HG02798 (cell line): ENCODE data around the gene GREM1.

Experiments used
- ATAC-seq: cut with Tn5 transposase; IDR thresholded peaks from one replicate; pipeline ENCODE4 v1.9.1; 2021; ENCODE audit warnings: mild to moderate bottlenecking; ENCODE audit not compliant: unreplicated experiment, poor library complexity

Gene GREM1

DNA sequence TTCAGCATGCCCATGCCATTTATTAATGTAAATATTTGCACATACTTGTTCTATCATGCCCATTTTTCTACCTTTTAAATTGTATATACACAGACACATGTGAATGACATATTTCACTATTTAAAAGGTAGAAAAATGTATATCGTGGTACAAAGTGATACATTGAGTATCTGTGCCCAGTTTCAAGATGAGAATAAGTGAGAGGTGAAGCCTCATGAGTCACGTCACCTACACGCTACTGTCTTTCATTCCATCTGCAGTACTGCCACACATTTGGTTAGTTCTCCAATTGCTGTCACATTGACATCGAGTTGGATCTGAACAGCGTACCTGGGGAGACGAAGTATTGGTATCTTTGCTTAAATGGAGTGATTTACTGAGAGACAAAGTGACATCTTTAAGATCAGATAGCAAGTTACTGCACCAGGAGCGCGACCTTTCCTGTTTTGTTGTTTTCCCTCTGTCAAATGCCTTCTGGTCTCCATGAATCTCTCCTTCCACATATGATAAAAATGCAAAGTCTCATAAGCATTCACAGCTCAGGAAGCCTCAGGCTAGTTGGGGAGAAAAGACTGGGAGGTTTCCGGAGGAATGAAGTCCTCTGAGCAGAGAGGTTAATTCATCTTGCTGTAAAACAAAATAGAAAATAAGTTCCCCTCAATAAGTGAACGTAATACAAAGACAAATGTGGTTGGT lies 12.0 kb downstream of the GREM1 start:
- no peak for ATAC-seq

DNA sequence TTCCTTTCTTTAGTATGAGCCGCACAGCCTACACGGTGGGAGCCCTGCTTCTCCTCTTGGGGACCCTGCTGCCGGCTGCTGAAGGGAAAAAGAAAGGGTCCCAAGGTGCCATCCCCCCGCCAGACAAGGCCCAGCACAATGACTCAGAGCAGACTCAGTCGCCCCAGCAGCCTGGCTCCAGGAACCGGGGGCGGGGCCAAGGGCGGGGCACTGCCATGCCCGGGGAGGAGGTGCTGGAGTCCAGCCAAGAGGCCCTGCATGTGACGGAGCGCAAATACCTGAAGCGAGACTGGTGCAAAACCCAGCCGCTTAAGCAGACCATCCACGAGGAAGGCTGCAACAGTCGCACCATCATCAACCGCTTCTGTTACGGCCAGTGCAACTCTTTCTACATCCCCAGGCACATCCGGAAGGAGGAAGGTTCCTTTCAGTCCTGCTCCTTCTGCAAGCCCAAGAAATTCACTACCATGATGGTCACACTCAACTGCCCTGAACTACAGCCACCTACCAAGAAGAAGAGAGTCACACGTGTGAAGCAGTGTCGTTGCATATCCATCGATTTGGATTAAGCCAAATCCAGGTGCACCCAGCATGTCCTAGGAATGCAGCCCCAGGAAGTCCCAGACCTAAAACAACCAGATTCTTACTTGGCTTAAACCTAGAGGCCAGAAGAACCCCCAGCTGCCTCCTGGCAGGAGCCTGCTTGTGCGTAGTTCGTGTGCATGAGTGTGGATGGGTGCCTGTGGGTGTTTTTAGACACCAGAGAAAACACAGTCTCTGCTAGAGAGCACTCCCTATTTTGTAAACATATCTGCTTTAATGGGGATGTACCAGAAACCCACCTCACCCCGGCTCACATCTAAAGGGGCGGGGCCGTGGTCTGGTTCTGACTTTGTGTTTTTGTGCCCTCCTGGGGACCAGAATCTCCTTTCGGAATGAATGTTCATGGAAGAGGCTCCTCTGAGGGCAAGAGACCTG lies 13.2 kb downstream of the GREM1 start:
- no peak for ATAC-seq

GRCh38 chr15:32732574-32733157 lies 14.9 kb downstream of the GREM1 start:
- no peak for ATAC-seq

GRCh38 chr15:32733281-32733680 lies 15.5 kb downstream of the GREM1 start:
- no peak for ATAC-seq

- no peak for ATAC-seq
Observed at GRCh38 chr15:32735989-32736700, 18.3 kb downstream of the GREM1 start.

GRCh38 chr15:32736701-32737061 lies 18.9 kb downstream of the GREM1 start:
- no peak for ATAC-seq

DNA sequence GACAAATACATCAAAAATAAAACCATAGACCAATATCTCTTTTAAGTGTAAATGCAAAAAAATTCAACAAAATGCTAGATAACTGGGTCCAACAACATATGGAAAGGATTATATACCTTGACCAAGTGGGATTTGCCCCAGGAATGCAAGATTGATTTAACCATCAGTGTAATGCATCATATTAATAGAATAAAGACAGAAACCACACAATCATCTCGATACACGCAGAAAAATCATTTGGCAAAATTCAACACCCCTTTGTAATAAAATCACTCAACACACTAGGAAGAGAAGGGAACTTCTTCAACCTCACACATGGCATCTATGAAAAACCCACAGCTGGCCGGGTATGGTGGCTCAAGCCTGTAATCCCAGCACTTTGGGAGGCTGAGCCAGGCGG lies 19.5 kb downstream of the GREM1 start:
- ATAC-seq = no peak

GRCh38 chr15:32738666-32739065 lies 20.9 kb downstream of the GREM1 start:
- ATAC-seq = no peak

GRCh38 chr15:32739522-32740063 lies 21.8 kb downstream of the GREM1 start:
- no peak for ATAC-seq

DNA sequence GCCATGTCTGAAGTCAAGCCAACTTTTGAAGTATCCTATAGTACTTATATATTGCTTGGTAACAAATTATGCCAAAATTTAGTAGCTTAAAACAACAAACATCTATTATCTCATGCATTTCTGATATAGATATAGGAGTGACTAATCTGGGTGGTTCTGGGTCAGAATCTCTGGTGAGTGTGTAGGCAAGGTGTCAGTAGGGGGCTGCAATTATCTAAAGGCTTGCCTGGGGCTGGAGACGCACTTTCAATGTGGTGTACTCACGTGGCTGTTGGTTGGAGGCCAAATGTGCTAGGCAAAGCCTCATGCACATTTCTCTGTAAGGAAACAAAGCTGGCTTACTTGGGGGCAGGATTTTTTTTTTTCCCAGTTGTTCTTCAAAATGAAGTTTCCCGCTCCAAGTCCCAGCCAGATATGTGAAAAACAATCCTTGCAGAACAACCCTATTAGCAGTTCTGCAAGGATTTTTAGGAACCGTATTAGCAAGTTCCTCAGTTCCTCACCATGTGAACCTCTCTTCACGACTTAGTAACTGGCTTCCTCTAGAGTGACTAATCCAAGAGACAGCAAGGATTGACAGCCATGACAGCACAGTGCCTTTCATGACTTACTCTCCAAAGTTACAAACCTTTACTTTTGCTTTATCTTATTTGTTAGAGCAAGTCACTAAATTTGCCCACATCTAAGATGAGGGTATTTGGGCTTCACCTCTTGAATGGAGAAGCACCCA lies 25.8 kb downstream of the GREM1 start:
- ATAC-seq = no peak

DNA sequence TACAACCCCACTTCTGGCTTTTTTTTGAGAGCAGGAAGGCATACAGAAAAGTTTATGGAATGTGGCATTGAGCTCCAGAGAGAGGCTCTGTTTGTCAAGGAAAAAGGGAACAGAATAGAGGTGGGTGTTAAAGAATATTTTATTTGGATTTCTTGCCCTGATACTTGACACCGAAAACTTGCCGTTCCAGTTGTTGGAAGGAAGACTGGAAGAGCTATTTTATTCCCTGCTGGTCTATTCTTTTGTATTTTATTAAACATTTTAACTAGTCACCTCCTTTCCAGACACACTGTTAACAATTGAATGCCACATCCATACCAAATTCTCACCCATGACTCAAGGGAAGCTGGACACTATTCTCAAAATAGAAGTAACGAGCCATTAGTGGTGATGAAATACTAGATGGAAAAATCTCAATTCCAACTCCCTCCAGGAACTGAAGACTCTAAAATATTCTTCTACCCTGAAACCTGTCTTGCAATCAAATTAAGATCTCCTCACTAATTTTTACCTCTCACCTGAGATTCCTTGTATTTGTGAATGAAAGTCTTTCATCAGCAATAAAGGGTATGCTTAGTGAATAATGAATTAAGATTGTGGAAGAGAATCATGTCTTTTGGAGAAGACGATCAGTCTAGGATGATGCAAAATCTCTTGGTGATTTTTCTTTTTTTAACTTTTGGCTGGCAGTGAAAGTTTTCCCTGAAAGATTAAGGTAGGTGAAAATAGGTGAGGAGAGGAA lies 28.5 kb downstream of the GREM1 start:
- ATAC-seq = no peak

DNA sequence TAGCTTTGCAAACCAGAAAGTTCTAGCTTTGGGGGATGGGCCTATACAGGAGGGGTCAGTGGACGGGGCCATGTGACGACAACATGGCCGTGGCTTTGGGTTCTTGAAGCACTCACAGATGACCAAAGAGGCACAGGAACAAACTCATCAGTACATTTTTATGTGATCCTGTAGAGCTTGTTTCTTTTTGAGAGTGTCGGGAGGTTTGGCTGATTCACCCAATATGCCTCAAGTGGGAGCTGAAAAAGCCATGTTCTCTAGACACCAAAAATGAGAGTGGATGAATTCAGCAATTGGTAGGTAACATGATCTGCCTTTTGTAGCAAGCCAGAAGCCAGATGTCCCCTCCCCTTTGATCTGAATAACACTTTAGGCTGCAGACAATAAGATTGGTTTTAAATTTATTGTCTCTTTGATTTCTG lies 30.1 kb downstream of the GREM1 start:
- no peak for ATAC-seq

- ATAC-seq = no peak
Observed at GRCh38 chr15:32750979-32751378, 33.2 kb downstream of the GREM1 start.

- no peak for ATAC-seq
Observed at GRCh38 chr15:32757426-32757825, 39.6 kb downstream of the GREM1 start.

GRCh38 chr15:32763295-32763694 lies 45.5 kb downstream of the GREM1 start:
- no peak for ATAC-seq

- no peak for ATAC-seq
Observed at GRCh38 chr15:32765236-32765635, 47.4 kb downstream of the GREM1 start.

- no peak for ATAC-seq
Observed at GRCh38 chr15:32766101-32766500, 48.3 kb downstream of the GREM1 start.

GRCh38 chr15:32767236-32767635 lies 49.4 kb downstream of the GREM1 start:
- ATAC-seq = no peak

- ATAC-seq = no peak
Observed at GRCh38 chr15:32774022-32774421, 56.2 kb downstream of the GREM1 start.
